ENCODE results near the gene CLIC1. TPM values are rescaled to one million over a fixed set of nuclear protein-coding genes. Genes with fewer than 3 reads are reported as not detected.

Gene CLIC1
- total and polyA plus RNA-seq, 7 donors, result 20.6 to 85.9 (median 37.5) TPM

- WGBS, 3 donors, result 34 to 35% (median 35%) methylated on average over 13 to 14 of the region's 14 CpGs
- no peak for TF ChIP-seq CTCF (IDR thresholded peaks at IDR 0.05)
- Histone ChIP-seq H3K27ac (peak overlapping the region; percentile 88), H3K27me3 (ENCODE audit: insufficient read depth in 3 of 3, low read length in 2 of 3) (no peaks in the 10 kb centered on the region), H3K36me3 (ENCODE audit: insufficient read depth in 1 of 2, low read depth in 1 of 2) (peaks cover 0 to 36% of the 10 kb centered on the region in 2 donors), H3K9me3 (no peaks in the 10 kb centered on the region), H3K4me3 (peak overlapping the region; percentile 55), H3K4me1 (peaks cover 17% of the 10 kb centered on the region)
- ATAC-seq (peak in 1 of 4 donors; percentile 3), DNase-seq (no peak)
- intact Hi-C loops (cut with DNase I), result loop anchor here (2.0 to 10.0 kb wide), 2 partner anchors 54 to 88 kb away; partner anchors contain the start of gene NEU1 (in 1 of the 2)
Observed at GRCh38 chr6:31776485-31776988, 40.2 kb upstream of the CLIC1 start.

- Histone ChIP-seq H3K36me3 (ENCODE audit: insufficient read depth in 1 of 2, low read depth in 1 of 2) (peaks cover 0 to 29% of the 10 kb centered on the region in 2 donors), H3K27me3 (ENCODE audit: insufficient read depth in 3 of 3, low read length in 2 of 3) (no peaks in the 10 kb centered on the region), H3K9me3 (no peaks in the 10 kb centered on the region), H3K4me3 (peak overlapping the region; percentile 55), H3K27ac (peak overlapping the region; percentile 88), H3K4me1 (peaks cover 17% of the 10 kb centered on the region)
- no peak for TF ChIP-seq CTCF (IDR thresholded peaks at IDR 0.05)
- 84 to 89% (median 87%) methylated on average over 32 of the region's 32 CpGs for WGBS, 3 donors
- intact Hi-C loops (cut with DNase I), result loop anchor here (2.0 to 10.0 kb wide), 2 partner anchors 55 to 89 kb away; partner anchors contain the start of gene NEU1 (in 1 of the 2)
- ATAC-seq, result no peak
- DNase-seq, result no peak
Observed at GRCh38 chr6:31775633-31776484, 39.5 kb upstream of the CLIC1 start.

- Histone ChIP-seq H3K27ac (peak overlapping the region; percentile 88), H3K4me1 (peaks cover 17% of the 10 kb centered on the region), H3K4me3 (no peak overlapping the region), H3K27me3 (ENCODE audit: insufficient read depth in 3 of 3, low read length in 2 of 3) (no peaks in the 10 kb centered on the region), H3K36me3 (ENCODE audit: insufficient read depth in 1 of 2, low read depth in 1 of 2) (peaks cover 0 to 23% of the 10 kb centered on the region in 2 donors), H3K9me3 (no peaks in the 10 kb centered on the region)
- no peak for TF ChIP-seq CTCF (IDR thresholded peaks at IDR 0.05)
- WGBS, 3 donors, result 71 to 80% (median 72%) methylated on average over 4 of the region's 4 CpGs
- intact Hi-C loops (cut with DNase I), result loop anchor here in 1 of 2 donors (10.0 kb wide), 1 partner anchor 90 kb away; the partner anchor contains the start of gene NEU1
- no peak for ATAC-seq
- DNase-seq, result no peak
Observed at GRCh38 chr6:31775184-31775583, 38.9 kb upstream of the CLIC1 start.

GRCh38 chr6:31771992-31772358 is 35.6 kb upstream of the CLIC1 start:
- intact Hi-C loops (cut with DNase I), result loop anchor here in 1 of 2 donors (5.0 to 10.0 kb wide), 2 partner anchors 60 to 93 kb away; partner anchors contain the start of gene NEU1
- no peak overlapping the region for H3K27ac ChIP-seq
- DNase-seq (no peak), ATAC-seq (no peak)
- H3K4me3 ChIP-seq, result no peak overlapping the region
- H3K9me3 ChIP-seq, result no peaks in the 10 kb centered on the region
- no peak for TF ChIP-seq CTCF (IDR thresholded peaks at IDR 0.05)
- H3K4me1 ChIP-seq, result peaks cover 9% of the 10 kb centered on the region
- peaks cover 0 to 12% of the 10 kb centered on the region in 2 donors for H3K36me3 ChIP-seq (ENCODE audit: insufficient read depth in 1 of 2, low read depth in 1 of 2)
- WGBS, 3 donors, result 71 to 78% (median 74%) methylated on average over 4 of the region's 4 CpGs
- no peaks in the 10 kb centered on the region for H3K27me3 ChIP-seq (ENCODE audit: insufficient read depth in 3 of 3, low read length in 2 of 3)
